ENCODE data around the gene LSG1.

Gene LSG1

GRCh38 chr3:194686816-194687637, 15.0 kb upstream of the LSG1 start:
- no peak for DNase-seq

- DNase-seq, result no peak
These were observed 14.4 kb upstream of the LSG1 start for GRCh38 chr3:194686414-194686815.

DNA sequence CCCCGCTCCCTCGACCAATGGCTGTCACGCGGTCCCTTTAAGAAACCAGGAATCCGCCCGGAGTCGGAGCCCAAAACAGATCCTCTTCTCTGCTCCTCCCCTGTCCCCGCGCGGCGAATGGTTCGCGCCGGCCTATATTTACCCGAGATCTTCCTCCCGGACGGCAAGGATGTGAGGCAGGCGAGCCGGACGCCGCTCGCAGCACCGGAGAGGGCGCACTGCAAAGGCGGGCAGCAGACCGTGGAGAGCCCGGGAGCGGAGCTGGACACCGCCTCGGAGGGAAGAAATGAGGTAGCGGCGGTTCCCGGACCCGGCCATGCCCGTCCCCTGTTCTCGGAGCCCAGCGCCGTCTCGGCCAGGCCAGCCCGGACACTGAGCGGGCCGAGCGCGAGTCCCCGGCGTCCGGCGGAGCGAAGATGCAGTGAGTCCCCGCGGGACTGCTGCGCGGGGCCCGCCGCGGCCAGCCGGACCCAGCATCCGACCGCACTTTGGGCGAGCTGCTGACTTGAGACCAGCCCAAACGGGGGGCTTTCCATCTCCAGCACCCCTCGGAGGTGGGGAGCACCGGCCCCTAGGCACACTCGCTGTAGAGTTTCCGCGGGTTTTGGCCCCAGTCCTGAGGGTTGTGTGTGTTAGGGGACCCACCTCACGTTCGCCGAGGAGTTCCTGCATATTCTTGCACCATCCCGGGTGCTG, 13.9 kb upstream of the LSG1 start, which contains the start of gene FAM43A:
TSS of gene FAM43A (plus strand) at position 166 of the 696 bp plus-strand sequence. CDS start 944 bp downstream, outside the sequence.
- DNase-seq, result peak; percentile 33

GRCh38 chr3:194685065-194685717, 13.2 kb upstream of the LSG1 start:
- no peak for DNase-seq

DNA sequence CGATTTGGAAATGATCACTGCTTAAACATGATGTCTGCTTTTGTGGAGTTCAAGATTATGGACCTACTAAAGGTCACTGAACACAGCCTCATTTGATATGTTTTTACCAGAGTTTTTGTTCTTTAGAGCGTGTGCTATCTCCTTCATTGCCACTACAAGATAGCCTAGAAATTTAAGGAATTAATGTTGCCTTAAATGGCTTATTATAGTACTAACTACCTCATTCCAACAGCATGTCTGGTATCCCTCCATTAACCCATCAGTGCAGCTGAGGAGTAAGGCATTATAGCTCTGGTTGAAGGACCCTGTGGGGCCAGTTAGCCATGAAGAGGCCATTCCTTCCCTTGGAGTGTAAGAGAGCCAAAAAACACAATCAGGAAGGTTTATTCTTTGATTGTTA, 11.4 kb upstream of the LSG1 start:
- DNase-seq, result no peak

DNA sequence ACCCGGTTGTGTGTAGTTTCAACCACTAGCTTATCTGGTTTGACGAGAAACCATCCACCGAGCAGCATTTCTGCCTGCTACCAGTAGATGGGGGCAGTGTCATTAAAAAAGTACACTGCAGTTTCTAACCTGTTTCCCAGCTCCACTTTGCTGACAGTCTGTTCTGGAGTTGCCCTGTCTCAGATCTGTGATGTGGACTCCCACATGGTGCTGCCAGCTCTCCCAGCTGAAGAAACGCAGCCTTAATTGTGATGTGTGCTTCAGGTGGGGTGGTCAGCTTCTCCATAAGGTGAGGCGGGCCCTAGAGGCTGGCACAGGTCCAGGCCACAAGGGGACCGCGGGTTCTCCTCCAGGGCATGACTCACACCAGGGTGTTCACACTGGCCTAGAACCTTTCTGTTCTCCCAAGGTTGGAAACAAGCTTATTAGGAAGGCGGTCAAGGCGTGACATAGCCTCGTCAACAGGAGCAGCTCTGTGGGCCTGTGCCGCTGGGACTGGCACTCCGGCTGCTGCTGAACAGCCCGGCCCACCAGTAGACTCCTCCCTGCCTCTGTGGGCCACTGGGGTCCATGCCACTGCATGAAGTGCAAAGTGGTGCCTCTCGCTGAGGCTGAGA, 10.8 kb upstream of the LSG1 start:
- DNase-seq, result peak; percentile 14

- DNase-seq, result no peak
These were observed 10.2 kb upstream of the LSG1 start for GRCh38 chr3:194682189-194682693.

DNA sequence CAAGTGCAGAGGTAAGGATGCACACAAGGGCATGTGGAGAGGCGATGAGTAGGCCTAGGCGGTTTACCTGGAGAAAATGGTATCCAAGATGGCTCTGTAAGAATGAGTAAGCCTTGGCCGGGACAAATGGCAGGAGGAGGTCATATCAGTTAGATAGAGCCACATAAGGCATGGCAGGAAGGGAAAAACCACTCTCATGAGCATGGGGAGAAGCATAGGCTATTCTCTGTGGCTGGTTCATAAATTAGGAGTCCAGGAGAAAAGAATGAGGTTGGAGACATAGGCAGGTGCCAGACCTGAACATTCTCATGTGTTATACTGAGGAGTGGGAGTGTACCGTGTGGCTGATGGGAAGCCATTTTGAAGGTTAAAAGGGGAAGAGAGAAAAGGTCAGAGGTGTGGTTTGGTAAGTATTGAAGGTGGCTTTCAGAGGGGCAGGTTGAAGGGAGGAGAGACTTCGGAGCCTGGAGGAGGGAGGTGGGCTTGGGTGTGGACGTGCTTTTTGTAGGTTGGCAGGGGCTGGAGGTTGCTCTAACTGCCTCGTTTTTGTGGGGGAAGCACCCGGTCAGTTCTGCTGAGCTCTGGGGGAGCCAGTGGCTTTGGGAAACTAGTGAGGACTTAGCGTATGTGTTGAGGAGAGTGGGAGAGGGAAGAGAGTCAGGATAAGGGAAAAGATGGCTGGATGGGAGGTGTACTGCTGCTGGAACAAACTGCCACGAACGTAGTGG, 9.1 kb upstream of the LSG1 start:
- DNase-seq, result no peak

DNA sequence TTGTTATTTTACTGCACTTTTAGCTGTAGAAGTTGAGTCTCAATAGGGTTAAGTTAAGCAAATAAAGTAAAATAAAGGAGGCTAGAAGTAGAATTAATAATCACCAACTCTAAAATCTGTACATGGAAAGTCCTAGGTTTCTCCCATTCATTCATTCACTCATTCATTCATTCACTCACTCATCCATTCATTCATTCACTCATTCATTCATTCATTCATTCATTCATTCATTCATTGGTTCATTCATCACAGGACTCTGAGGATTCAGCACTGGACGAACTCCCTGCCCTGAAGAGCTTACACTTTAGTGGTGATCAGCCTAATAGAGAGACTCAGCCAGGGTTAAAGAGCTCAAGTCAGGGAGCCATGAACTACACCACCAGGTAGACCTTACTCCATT, 4.5 kb upstream of the LSG1 start:
- DNase-seq, result no peak

DNA sequence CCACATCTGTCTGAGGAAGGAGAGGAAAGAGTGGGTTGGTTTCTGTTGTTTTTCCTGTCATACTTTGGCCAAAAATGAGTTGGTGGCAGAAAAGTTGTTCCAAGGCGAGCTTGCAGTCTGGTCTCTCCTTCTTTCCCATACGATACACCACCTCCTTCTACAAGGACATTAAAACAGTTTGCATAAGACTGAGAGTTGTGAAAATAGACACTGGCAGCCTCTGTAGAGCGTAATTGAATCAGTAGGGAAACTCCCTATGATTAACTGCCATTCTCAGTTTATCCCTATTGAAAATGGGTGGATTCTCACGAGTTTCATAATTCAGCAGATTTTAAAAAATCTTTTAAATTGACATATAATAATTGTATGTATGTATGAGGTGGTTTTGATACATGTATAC, 3.7 kb upstream of the LSG1 start:
- DNase-seq, result no peak

DNA sequence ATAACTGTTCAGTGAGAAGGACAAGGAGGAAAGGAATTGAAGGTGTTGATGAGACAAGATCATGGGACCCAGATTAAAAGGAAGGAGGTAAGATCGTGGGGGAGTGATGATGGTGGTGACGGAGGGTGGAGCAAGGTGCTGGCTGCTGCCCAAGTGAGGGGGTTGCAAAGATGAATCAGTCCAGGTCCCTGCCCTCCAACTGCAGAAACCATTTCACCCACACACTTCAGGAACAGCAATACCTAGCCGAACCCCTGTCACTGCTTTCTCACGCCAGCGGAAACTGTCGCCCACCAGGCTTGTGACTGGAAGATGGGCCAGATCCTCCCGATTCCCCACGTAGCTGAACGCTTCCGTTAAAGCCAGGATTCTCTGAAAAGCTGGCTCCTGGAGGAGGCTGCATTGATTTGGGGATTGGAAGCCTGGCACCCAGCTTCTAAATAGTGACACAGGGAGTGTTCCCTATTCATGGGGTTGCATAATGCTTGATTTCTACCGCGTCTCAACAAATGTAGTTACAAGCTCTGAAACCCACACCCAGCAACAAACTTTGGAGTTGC, 3.2 kb upstream of the LSG1 start:
- DNase-seq, result no peak

DNA sequence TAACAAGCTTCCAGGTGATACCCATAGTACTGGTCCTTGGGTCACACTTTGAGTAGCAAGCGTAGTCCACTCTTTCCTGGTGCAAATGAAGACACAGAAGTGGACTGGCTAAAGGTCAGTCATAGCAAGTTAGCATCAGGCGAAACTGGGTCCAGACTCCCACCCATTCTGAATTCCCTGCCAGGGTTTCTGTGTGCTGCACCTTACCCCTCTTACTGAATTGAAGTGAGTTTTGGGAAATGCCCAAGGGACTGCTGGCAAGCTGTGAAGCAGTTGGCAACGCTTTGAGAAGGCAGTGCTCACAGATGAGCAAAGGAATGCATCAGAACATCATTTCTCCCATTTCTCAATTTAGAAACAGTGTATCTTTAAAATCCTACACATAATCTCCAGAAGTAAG, 1.8 kb upstream of the LSG1 start:
- DNase-seq, result no peak

DNA sequence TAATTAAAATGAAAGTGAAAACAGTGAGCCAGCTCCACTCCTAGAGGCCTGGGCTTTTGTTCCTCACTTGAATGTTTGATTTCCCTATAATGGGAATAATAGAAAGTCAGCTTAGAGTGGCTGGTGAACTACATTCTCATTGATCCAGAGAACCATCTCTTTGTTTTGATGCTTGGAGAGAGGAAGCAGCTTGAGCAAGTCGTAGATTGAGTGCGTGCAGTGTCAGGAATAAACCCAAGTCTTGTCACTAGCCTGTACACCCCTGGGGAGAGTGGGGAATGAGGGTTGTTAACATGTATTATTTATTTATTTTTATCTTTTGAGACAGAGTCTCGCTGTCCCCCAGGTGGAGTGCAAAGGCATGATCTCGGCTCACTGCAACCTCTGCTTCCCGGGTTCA, 885 bp upstream of the LSG1 start:
- DNase-seq, result no peak

- DNase-seq, result no peak
These were observed 486 bp downstream of the LSG1 start for GRCh38 chr3:194671511-194671899.

GRCh38 chr3:194667363-194667762, 4.6 kb downstream of the LSG1 start:
- DNase-seq, result no peak

GRCh38 chr3:194664857-194665256, 7.1 kb downstream of the LSG1 start:
- no peak for DNase-seq

DNA sequence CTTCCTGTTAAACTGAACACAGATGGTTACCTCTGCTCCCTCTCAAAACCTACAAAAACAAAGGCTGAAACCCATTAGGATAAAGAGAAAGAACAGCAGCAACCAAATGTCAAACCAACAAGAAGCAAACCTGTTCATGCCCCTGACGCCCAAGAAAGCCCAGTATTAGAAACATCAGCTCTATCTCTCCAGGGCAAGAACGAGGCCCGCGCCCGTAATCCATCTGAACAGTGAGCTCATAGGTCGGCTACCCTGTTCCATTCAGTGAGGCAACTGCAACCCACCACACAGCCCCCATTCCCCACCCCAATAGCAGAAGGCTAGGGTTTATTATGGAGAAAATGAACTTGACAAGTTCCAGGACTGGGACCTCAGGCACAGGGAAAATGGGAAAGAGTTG, 10.0 kb downstream of the LSG1 start:
- DNase-seq, result no peak

- DNase-seq, result no peak
These were observed 10.6 kb downstream of the LSG1 start for GRCh38 chr3:194661374-194661773.

GRCh38 chr3:194659778-194660177, 12.2 kb downstream of the LSG1 start:
- no peak for DNase-seq

- no peak for DNase-seq
These were observed 13.3 kb downstream of the LSG1 start for GRCh38 chr3:194658477-194659242.

DNA sequence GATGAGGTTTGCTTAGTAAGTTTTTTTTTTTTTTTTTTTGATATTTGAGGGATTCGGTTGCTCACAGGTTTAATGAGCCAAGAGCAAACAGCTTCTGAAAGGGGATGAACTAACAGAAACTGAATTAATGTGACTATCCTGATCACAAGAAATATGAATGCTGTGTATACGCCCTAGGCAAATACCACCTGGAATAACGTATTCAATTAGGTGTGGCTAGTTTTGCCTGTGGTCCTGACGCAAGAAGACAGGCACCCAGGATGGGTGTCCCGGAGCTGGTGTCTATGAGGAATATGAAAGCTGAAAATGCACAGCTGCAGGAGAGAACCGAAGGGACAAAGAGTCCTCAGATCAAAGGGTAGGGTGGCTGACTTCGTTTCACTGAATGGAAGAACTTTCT, 14.6 kb downstream of the LSG1 start:
- DNase-seq, result no peak

Measured in effector CD8-positive, alpha-beta T cell (primary cell).